Stimulated activated CD8-positive, alpha-beta memory T cell treated with anti-CD3 and anti-CD28 coated beads, Interleukin-15, amount 100 ng/mL, for 1 hour (primary cell): ENCODE measurements around the gene ARSK.

Experiments
- DNase-seq: peaks from one replicate; pipeline ENCODE4 v3.0.0-alpha.2; 2020; ENCODE audit warnings: low read depth

Gene ARSK, protein sequence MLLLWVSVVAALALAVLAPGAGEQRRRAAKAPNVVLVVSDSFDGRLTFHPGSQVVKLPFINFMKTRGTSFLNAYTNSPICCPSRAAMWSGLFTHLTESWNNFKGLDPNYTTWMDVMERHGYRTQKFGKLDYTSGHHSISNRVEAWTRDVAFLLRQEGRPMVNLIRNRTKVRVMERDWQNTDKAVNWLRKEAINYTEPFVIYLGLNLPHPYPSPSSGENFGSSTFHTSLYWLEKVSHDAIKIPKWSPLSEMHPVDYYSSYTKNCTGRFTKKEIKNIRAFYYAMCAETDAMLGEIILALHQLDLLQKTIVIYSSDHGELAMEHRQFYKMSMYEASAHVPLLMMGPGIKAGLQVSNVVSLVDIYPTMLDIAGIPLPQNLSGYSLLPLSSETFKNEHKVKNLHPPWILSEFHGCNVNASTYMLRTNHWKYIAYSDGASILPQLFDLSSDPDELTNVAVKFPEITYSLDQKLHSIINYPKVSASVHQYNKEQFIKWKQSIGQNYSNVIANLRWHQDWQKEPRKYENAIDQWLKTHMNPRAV

GRCh38 chr5:95554647-95555548 lies at the start of gene ARSK, which contains the start of gene SKIC3:
Gene ARSK (plus strand): TSS chr5:95555101. CDS start chr5:95555279, 178 bp downstream.
Gene SKIC3 (minus strand): TSS chr5:95554977. CDS start chr5:95547150, 7,827 bp downstream.
- peak; percentile 79 for DNase-seq

- no peak for DNase-seq
These were observed 46.4 kb upstream of the ARSK start for GRCh38 chr5:95508550-95508949.

DNA sequence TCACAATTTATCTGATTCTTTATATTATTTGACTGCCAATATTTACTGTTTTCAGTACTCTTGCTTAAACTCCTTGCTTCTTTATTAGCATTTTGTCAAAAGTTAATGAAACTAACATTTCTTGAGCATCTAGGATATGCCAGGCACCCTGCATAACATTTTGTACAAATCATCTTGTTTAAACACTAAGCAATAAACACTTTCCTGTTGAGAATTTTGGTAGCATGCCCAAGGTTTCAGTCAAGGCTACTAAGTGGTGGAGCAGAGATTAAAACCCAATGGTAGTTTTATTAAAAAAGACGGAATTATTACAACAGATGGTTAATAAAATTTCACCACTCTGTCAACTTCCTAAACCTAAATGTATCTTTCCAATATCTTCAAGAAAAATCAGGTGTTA lies 43.3 kb upstream of the ARSK start:
- DNase-seq, result no peak

GRCh38 chr5:95518417-95518816 lies 36.5 kb upstream of the ARSK start:
- DNase-seq, result no peak

GRCh38 chr5:95519151-95519550 lies 35.8 kb upstream of the ARSK start:
- no peak for DNase-seq

GRCh38 chr5:95519681-95520080 lies 35.2 kb upstream of the ARSK start:
- DNase-seq, result no peak

GRCh38 chr5:95520206-95520605 lies 34.7 kb upstream of the ARSK start:
- no peak for DNase-seq

GRCh38 chr5:95524423-95524822 lies 30.5 kb upstream of the ARSK start:
- DNase-seq, result no peak

GRCh38 chr5:95526871-95527270 lies 28.0 kb upstream of the ARSK start:
- DNase-seq, result no peak

- no peak for DNase-seq
These were observed 26.3 kb upstream of the ARSK start for GRCh38 chr5:95528565-95528964.

DNA sequence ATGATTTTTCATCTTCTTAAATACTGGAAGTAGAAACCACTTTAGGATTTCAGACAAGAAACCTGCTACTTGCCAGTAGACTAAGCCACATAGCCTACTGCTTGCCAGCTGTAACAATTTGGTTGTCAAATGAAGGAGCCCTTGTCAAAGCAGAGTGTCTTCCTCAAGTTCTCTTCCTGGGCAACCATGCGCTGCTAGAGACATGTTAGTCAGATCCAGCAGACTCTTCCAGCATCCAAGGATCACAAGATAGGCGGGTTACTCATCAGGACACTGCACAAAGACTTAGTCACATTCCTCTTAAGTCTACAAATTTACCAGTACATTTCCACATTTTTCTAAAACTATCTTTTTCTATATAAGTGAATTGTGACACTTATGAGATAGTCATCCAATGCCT lies 24.5 kb upstream of the ARSK start:
- no peak for DNase-seq

DNA sequence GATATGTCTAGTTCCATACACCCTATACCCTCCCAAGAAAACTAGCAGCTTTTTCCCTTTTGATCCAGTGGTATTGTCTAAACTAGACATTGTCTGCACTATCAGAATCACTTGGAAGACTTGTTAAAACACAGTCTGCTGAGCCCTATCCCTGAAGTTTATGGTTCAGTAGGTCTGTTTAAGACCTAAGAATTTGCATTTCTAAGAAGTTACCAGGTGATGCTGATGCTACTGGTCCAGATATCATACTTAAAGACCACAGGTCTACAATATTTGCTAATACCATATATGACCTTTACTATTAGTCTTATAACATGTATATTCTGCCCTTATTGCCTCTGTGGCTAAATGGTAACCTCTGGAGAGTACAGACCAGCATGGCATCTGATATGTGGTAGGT lies 23.4 kb upstream of the ARSK start:
- DNase-seq, result no peak

DNA sequence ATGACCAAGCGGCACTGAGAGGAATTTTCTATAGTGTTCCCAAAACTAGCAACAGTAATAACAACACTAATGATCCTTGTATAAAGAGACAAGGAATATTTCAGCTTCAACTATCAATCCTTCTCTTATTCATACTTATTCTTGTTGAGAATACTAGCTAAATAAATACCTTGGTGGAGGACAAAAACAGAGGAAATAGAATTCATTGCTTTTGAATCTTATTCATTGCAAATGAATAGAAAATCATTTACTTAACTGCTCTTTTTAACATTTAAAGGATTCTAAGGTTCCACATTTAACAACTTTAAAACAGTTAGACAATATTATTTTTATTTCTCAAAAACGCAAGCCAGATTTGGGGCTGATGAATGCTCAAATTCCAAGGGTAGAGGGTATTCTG lies 22.5 kb upstream of the ARSK start:
- DNase-seq, result no peak

DNA sequence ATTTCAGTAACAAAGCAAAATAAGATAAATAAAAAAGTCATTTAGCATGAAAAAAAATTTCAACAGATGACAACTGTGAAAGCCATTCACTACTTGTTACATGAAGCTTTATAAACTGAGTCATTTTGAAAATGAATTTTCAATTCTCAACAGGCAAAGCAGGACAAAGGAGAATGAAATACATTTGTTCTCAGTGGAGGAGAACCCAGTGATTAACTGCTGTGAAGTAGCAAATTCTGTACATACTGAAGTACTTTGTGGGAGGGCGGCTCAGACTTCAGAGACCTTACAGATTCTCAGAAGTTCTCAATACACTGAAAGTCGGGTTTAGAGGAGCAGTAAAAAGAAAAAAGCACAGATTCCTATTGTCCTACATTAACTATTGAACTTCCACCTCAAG lies 21.8 kb upstream of the ARSK start:
- DNase-seq, result no peak

- no peak for DNase-seq
These were observed 21.1 kb upstream of the ARSK start for GRCh38 chr5:95533761-95534160.

DNA sequence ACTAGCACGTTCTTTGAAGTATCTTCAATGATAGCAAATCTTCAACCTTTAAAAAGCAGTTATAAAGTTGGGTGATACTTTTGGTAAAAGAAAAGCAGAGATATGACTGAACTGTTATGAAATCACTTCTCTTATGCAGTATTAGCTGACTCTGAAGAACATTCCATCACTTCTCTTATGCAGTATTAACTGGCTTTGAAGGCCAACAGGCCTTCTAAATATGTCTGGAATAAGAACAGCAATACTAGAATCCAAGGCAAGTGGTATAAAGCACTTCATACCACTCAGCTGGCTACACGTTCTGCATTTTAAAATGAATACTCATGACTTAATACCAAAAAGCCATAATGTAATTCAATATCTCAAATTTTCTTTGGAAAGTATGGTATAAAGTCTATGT lies 17.4 kb upstream of the ARSK start:
- no peak for DNase-seq

- DNase-seq, result no peak
These were observed 11.7 kb upstream of the ARSK start for GRCh38 chr5:95543017-95543705.

GRCh38 chr5:95549030-95549429 lies 5.9 kb upstream of the ARSK start:
- no peak for DNase-seq

DNA sequence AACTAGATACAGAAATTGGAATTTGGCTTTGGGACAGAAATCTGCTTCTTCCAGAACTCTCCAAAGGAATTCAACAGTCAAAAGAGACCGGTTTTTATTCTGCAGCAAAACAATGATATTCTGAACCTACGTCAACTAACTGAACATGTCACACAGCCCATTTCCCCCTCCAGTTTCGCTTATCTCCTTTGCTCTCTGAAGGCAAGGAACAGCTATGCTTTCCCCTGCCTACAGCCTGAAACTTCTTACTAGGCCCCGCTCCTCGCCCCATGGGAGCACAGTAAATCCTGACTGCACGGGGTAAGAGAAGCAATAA lies 612 bp upstream of the ARSK start:
- no peak for DNase-seq

DNA sequence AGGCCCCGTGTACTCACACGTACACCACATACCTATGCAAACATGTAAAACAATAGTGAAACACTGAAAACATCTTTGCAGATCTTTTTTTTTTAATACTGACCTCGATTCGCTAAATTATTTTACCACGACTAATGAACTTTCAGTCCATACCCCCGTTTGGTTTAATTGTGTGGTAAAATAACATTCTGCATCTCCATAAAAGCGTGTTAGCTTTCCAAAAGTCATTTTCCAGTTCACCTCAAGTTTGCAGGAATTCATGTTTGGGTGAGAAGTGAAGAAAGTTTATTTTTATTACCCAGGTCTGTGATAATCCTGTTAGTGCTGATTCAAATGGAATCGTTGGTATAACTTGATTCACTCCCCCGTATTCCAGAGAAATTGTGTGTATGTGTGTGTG lies 652 bp downstream of the ARSK start:
- DNase-seq, result no peak

DNA sequence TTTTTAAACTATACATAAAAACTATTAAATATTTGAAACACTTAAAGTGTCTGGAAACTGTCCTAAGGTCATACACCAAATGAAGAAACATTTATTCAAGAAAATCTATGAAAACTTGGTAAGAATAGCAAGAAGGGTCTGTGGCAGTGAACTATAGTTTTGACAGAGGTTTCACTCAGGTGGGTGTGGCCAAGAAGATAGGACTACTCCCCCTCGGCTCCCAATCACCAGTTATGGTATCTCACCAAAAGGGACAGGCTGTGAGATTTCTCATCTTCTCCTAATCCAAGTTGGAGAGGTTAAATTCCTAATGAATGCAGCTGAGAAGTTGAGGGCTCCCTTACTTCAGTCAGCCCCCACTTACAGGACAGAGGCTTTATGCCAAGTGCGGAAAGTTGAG lies 2.9 kb downstream of the ARSK start:
- DNase-seq, result no peak

DNA sequence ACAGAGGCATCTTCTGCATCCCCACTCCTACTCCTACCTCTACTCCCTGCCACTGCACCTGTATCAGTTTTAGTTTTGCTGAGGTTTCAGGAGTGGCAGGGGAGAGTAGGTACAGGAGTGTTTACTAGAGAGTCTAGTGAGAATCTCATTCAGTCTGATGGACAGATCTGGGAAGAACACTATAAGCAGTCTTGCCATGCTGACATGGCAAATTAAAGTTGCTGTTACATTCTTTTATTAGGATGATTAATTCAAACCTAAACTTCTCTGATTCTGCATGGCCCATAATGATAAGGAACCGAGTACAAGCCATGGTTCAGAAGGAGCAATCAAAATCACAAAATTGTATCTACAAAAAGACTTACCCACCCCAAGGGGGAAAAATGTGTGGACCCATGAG lies 7.4 kb downstream of the ARSK start:
- DNase-seq, result no peak
